ENCODE results near the gene IQCC.

Gene IQCC

GRCh38 chr1:32224285-32224684 is 18.8 kb downstream of the IQCC start:
- no peak for DNase-seq (ENCODE audit: low spot score)

DNA sequence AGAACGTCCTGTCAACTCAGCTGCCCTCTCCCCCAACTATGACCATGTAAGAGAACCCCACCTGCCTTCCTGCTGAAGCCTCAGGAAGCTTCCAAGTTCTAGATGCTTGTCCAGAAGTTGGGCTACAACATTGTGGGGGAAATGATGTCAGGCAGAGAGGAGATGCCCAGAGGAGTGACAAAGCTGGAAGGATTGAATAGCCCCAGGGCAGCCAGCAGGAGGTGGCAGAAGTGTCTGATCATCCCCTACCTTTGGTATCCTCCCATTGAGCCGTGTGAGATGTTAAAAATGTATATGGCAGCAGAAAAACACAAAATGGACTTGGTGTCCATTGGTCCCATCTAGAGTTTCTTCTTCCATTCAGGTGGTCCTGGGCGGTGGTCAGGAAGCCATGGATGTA is 23.3 kb downstream of the IQCC start:
- no peak for DNase-seq (ENCODE audit: low spot score)

GRCh38 chr1:32231843-32232432 is 26.5 kb downstream of the IQCC start:
- DNase-seq (ENCODE audit: low spot score) = no peak

- no peak for DNase-seq (ENCODE audit: low spot score)
These were observed 27.3 kb downstream of the IQCC start for GRCh38 chr1:32232558-32233304.

DNA sequence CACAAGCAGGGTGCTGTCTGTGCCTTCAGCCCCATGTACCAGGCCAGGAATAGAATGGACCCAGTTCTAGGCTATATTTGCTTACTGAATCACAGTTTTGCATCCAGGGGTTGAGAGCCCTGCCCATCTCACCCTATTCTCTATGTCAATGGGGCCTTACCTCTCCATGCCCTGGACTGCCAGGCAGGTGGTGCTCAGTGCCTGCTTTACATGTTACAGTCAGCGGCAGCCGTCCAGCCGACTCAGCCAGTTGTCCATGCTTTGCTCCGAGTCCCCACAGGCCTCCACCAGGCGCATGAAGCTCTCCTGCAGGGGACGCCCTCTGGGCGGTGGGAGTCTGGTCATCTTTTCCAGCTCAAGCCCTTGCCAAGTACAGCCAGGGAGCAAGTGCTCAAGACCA is 29.3 kb downstream of the IQCC start:
- no peak for DNase-seq (ENCODE audit: low spot score)

DNA sequence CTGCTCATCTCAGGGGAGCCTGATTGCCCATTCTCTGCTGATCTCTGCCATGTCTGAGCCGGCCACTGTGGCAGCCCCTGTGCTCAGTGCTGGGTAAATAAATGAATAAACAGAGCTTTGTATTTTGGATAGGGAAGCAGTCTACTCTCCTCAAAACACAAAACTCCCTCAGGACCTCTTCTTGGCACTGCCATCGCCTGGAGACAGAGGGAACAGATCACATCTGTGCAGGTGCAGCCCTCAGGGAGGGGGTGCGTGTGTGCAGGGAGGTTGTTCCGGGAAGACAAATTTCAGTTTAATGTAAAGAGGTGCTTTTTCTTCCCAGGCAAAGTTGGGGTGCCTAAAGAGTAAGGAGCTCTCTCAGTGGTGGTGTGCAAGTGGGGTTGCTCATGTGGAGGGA is 33.9 kb downstream of the IQCC start:
- no peak for DNase-seq (ENCODE audit: low spot score)

DNA sequence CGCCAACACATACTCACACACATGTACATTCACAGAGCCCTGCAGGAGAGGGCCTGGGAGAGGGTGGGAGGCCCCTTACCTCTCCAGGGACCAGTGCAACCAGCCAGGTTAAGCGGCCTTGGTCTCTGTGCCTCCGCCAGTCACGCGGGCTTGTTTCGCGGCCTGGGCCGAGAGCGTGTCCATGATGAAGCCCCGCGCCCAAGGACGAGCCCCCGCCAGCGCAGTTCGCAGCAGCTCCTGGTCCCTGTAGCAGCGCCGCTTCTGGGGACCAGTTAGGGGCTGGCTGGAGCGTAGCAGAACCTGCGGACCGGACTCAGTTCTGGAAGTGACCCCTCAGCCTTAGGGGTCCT is 34.3 kb downstream of the IQCC start:
- no peak for DNase-seq (ENCODE audit: low spot score)

GRCh38 chr1:32240140-32240951 is 34.9 kb downstream of the IQCC start:
- DNase-seq (ENCODE audit: low spot score) = peak; percentile 76

DNA sequence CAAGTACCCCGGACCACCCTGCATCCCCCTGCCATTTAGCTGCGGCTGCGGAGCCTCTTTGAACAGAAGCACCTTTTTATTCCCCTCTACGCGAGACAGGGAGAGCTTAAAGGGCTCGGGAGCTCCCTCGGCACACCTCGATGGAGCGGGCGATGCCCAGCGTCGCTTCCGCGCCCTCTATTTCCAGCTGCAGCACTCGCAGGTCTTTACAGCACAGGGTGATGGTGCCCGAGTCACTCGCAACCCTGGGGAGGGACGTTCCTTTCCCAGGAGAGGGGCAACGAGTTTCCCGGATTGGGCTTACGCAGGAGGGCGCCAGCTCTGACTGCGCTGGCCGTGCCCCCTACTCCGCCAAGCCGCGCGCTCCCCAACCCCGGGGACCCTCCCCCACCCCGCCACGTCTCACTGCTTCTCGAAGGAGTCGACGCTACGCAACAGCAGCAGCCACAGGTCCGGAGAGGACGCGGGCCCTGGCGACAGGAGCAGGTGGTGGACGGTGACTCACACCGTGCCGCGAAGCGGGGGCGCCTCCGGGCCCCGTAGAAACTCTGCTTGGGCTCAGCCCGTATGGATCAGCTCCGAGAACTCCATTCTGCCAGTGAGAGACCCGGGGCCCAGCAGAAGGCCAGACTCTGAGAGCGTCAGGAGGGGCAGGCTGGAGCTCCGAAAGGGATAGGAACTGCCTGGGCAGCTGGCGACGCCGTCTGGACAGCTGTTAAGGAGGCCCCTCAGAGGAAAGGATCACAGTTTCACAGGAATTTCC is 35.7 kb downstream of the IQCC start:
- peak; percentile 84 for DNase-seq (ENCODE audit: low spot score)

- peak; percentile 61 for DNase-seq (ENCODE audit: low spot score)
These were observed 36.9 kb downstream of the IQCC start for GRCh38 chr1:32242341-32242851.

DNA sequence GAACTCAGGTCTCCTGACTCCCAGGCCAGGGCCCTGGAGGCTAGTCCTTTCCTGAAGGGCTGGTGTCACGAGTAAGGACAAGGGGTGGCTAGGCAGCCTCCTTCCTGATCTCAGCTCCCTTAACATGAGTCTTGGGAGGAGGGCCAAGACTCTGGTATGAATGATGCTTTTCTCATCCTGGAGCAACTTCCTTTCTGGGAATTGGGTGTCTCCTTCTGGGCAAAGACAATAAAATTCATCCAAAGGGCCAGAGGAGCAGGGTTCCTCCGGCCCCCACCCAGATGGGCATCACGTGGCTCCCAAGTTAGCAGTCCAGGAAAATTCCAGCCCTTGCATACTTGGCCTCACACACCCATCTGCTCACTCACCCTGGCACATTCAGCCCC is 41.4 kb downstream of the IQCC start, which contains the start of gene FAM167B:
Gene FAM167B (plus strand): TSS at position 335 of the 386 bp plus-strand sequence. CDS start 200 bp downstream, outside the sequence.
- DNase-seq (ENCODE audit: low spot score) = no peak

DNA sequence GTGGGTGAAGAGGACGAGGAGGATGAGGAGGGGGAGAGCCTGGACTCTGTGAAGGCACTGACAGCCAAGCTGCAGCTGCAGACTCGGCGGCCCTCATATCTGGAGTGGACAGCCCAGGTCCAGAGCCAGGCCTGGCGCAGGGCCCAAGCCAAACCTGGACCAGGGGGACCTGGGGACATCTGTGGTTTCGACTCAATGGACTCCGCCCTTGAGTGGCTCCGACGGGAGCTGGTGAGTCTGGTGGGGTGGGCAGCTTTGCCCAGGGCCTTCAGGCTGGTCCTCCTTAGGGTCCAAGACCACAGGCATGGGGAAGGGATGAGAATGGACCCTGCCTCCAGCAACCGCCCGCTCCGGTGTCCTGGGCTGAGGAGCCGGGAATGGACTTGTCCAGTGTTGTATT is 42.0 kb downstream of the IQCC start:
- DNase-seq (ENCODE audit: low spot score) = no peak

DNA sequence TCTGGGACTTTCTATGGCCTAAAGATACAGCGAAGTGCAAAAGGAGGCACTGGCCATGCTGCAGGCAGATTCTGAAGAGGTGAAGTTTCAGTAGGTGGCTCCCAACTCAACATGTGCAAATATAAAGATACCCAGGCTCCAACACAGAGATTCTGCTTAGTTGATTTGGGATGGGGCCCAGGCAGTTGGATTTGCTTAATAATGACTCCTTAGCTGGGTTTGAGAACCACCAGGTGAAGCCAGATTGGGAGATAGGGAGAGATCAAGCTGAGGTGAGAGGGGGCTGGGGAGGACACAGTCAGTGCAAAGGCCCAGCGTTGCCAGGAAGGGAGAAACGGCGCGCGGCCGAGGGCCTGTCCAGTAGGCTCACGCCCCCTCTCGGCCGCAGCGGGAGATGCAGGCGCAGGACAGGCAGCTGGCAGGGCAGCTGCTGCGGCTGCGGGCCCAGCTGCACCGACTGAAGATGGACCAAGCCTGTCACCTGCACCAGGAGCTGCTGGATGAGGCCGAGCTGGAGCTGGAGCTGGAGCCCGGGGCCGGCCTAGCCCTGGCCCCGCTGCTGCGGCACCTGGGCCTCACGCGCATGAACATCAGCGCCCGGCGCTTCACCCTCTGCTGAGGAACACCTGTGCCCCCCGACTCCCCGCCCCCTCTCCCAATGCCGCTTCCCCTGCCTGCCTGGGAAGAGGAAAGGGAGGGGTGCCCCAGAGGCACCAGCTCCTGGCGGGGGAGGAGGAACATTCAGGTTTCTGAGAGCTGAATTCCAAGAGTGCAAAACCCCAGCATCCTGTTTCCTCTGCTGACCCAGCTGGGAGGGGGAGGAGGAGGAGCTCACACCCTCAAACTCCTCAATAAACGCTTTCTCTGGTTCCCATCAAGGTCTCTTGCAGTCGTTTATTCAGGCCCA is 42.8 kb downstream of the IQCC start:
- no peak for DNase-seq (ENCODE audit: low spot score)

DNA sequence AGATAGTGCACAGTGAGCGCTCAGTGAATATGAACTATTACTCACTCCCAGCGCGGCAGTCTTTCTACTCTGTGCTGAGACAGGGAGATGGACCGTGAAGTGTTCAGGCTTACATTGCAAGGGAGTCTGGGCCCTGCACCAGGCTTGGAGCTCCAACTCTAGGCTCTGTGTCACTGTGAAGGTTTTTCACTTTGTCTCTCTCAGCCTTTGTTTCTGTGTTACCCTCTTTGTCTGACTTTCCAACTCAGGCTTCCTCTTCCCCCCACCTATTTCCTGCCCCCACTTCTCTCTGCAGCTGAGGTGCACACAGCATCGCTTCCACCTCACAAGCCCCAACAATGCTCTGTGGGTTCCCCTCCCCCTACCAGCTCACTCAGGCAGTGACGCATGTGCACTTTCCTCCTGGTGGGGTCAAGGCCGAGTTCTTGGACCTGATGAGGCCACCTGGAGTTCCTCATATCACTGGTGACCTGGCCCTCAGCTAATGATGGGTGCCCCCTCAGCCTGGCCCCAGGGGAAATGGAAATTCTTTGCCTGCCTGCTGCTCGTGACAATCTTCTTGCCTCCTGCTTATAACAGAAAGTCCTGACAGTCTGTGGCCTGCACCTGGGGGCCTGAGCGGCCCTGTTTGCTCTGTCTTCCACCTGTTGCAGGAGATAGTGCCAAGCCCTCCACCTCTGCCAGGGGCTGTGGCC is 44.5 kb downstream of the IQCC start:
- DNase-seq (ENCODE audit: low spot score) = no peak

GRCh38 chr1:32250893-32251716 is 45.6 kb downstream of the IQCC start, which contains the start of gene LCK:
Gene LCK, plus strand, starts transcription at chr1:32251265. Its CDS starts 23,065 bp downstream, at chr1:32274330.
- DNase-seq (ENCODE audit: low spot score) = no peak

- no peak for DNase-seq (ENCODE audit: low spot score)
These were observed 49.9 kb downstream of the IQCC start for GRCh38 chr1:32255072-32256071.

DNA sequence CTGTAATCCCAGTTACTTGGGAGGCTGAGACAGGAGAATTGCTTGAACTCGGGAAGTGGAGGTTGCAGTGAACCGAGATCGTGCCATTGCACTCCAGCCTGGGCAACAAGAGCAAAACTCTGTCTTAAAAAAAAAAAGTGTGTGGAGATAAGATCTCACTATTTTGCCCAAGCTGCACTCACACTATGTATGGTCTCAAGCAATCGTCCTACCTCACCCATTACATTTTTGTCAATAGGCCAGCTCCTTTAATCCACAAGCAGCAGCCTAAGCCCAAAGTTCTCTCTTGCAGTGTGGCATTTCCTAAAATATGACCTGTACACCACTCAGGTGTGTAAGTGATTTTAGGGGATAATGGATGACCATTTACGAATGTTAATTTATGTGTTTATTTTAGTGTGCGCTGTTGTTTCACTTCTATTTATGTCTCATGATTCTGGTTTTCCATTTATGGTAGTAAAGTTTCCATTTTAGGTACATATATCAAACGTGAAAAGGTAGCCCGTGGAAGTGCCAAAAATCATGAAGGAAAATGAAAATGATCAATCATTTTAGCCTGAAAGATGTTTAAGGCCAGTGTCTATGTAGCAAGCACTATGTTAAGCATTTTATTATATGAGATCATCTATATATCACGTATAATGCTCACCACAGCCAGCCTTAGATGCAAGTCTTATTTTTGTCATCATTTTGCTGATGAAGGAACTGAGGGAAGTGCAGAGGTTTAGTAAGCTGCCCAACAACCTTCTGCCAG is 51.2 kb downstream of the IQCC start:
- no peak for DNase-seq (ENCODE audit: low spot score)

- no peak for DNase-seq (ENCODE audit: low spot score)
These were observed 51.7 kb downstream of the IQCC start for GRCh38 chr1:32257227-32257508.
